NCI-H2171 treated with DMSO at 0.1 percent for 48 hours (cell line): ENCODE measurements around the gene UBE2QL1.

Experiments
- DNase-seq: peaks from one replicate; lab custom pipeline; 2025; lab: John Stamatoyannopoulos, UW

UBE2QL1 gene

DNA sequence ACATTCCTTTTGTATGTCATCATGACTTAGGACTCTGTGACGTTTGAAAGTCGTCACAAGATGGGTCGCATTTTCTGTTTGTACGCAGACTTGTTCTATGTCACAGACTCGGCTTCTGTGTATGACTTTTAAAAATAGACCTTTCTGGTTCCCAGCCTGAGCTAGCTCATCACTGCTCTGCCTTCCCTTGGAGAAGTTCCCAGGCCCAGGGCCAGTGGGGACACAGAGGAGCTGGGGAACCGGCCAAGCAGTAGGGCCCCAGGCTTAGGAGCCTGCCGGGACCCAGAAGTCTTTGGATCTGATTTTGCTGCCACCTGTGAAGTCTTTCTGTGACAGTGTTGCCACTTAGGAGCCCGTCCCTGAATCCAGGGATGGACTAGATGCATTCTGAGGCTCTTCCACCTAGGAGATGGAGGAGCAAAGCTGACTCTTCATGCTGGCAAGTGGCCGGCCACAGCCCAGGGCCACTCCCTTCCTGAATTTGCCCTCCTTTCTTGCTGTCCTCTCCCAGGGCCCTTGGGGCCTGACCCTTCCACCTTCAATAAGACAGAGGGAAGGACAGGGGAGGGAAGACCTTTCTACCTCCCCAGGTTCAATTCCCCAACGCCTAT lies 18.1 kb upstream of the UBE2QL1 start:
- no peak for DNase-seq

DNA sequence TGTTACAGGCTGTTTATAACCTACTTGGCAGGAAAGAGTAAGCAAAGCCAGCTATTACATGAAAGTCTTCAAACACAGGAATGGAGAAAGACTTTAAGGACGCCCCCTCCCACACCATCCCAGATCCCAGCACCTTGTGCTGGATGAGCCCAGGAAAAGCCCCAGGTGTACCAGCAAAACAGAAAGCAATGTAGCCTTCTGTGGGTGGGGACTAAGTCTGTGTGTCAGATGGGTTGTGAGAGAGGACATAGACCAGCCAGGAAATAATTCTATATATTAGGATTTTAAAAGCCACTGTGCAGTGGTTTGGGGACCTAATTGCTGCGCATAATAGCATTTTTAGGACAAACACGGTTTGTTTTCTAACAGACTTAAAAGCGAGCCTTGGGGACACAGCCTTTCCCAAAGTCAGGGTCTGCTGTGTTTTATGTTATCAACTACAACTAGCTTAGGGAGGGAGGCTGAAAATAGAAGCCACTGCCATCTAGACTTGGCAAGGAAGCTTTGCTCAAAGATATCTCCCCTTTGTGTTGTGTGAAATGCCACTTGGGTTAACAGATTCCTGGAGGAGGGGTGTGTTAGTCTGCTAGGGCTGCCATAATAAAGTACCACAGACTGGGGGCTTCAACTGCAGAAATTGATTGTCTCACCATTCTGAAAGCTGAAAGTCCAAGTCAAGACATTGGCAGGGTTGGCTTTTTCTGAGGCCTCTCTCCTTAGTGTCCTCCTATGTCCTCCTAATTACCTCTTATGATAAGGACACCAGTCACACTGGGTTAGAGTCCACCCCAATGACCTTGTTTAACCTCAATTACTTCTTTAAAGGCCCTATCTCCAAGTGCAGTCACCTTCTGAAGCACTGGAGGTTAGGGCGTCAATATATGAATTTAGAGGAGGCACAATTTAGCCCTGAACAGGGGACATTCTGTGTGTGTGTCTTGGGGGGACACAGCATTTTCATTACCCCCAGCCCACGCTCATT lies 17.2 kb upstream of the UBE2QL1 start:
- DNase-seq = no peak

DNA sequence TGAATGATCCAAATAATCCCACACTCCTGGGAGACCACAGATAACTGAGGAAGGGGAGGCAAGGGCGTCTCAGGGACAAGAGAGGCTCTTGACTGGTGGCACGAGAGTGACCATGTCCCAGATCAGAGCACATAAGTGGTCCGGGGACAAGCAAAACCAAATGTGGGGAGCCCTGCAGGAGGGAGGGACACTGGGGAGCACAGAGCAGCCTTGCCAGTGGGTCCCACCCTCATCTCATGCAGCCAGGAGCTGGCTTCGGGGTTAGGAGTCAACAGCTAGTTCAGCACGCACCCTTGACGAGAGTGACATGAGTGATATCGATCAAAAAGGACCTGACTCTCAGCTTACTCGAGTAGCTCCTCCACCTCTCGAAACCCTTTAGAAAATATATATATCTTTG lies 16.5 kb upstream of the UBE2QL1 start:
- DNase-seq = no peak

DNA sequence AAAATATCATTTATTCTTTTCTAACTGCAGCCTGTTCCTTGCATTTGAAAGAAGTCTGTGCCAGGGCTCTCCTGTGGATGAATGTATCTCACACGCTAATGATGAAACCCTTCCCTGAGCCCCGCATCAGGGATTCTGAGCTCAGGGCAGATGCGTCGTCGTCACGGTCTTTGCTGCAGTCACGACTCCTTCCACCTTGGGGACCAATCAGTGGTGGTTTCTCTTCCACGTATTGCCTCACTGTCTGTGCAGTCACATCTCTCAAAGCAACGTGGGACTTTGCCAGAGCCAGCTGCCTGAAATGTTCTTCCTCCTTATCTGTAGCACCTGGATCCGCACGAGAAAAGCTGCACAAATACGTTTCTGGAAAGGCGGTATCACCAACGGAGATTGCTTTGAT lies 13.9 kb upstream of the UBE2QL1 start:
- no peak for DNase-seq

DNA sequence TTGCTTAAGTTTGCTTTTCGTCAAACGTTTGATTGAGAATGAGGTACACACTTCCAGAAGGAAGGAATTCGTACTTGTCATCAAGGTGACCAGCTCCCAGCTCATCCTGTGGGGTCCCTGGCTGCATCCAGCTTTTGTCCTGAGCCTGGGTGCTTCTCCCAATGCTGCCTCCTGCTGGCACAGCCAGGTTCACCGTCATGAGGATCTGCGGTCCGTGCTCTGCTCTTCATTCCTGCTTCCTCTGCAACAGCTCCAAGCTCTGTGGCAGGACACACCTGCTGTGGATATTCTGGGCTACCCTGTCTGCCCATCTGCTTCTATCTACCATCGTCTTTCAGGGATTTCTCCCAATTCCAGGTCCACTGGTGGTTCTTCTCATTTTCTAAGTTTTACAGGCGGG lies 13.3 kb upstream of the UBE2QL1 start:
- no peak for DNase-seq

DNA sequence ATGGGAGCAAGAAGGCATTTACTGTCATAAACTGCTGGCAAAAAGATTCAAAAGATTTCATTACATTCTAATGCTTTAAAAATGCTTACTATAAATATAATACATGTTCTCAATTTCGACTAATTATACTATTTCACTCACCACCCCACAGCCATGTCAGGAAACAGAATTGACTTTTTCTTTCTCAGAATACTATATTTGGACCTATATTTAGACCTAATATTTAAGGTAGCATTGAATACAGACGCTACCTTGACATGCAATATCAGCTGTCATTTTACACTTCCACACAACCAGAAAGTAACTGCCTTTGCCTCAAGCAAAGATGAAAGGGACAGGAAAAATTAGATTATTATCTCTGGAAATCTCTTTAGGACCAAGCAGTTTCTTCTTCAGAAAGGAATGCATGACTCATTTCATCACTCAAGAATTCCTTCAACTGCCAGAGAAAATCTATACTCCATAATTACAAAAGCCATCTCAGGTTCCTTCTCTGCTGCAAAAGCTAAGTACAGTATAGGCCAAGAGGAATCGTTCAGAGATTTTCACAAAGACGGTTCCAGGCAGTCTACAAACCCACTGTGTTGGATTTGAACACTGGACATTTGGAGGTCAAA lies 11.8 kb upstream of the UBE2QL1 start:
- no peak for DNase-seq

DNA sequence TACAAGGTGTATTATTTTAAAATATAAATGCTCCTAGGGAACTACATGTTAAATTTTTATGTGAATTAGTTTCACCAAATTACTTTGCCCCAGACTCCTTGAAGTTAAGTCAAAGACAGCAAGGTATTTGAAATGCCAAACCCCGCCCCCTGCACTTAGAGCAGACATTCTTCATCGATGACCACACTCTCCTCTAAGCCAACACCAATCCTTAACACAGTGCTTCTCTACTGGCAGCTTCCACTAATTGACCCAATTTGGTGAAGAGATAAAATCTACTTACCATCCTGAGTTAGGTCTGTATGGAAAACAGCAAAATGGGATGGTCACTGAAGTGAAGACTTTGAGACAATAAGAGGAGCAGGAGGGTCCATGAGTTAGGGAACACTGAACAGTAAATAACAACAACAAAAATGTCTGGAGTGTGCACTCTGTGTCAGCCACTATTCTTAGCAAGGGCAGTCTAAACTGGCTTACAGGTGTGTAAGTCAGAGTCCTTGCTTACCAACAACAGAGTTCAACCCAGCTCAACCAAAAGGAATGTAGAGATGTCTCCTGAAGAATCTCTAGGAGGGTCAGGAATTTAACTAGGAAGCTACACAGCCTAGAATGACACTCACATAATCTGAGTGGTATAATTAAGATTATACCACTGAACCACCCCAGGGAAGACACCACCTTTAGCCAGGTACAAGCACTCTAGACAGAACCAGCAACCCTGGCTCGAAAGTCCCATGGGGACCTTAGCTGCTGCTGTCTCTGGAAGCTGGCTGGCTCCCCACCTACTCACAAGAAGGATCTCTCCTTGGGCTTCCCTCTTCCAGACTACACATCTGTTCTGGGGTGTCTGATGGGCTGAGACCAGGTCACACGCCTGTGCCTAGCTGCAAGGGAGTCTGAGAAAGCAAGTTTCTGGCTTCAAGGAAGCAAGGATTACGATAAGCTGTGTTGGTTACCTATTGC lies 8.8 kb upstream of the UBE2QL1 start:
- no peak for DNase-seq

DNA sequence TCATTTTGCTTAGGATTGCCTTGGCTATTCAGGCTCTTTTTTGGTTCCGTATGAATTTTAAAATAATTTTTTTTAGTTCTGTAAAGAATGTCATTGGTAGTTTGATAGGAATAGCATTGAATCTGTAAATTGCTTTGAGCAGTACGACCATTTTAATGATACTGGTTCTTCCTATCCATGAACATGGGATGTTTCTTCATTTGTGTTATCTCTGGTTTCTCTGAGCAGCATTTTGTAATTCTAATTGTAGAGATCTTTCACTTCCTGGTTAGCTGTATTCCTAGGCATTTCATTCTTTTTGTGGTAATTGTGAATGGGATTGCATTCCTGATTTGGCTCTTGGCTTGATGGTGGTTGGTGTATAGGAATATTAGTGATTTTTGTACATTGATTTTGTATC lies 6.3 kb upstream of the UBE2QL1 start:
- no peak for DNase-seq

DNA sequence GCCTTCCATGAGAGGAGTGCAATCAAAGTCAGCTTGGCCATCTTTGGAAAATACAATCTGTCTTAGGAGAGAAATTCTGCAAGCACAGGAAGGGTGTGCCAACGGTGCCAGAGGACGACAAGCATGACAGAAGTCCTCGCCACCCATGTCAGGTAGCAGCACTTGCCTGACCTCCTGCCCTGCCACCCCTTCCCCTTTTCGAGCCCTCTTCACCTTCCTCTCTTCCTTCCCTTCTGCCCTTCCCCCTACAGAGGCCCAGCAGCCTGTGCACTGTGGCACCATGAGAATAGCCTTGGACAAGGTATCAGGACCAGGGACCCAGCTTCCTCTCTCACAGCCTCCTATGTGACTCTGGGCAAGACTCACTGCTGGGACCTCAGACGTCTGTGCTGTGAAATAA lies 5.3 kb upstream of the UBE2QL1 start:
- DNase-seq = no peak

DNA sequence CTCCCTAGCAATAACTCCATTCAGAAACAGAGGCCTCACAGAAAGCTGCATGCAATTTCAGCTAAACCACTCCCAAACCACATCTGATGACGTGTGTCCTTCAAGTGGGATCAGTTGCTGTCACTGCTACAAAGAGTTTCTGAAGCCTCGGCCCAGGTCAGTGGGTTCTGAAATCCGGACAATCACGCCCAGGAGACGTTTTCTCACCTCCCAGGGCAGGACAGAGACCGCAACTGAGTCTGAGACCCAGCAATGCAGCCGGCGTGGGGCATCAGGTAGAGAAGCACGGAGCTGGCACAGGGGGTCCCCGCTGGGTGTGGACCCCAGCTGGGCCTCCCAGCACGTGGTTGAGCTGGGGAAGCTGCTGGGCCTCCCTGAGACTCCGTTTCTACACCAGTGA lies 2.6 kb upstream of the UBE2QL1 start:
- DNase-seq = no peak

DNA sequence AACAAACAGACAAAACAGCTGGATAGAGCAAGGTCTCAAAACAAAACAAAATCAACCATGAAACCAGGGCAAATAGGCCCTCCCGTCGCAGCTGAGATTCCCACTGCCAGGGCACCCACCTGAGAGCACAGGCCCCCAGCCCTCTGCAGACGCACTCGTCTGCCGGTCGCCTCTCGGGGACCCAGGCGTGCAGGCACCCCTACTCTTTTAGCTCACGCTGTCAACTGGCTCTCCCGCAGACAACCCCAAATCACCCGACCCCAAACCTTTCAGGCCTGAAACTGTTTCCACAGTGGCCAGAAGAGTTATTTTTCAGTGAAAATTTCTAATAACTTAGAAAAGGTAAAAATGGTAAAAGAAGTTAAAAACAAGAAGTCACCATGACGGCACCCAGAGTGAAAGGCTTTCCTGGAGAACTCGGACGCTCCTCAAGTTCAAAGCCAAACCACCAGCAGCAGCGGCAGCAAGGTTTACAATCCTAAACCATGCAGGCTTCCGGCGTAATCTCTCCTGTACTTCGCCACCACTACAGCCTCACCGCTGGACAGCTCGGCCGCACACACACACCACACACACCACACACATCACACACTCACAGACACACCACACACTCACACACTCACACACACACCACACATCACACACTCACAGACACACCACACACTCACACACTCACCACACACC lies 1.9 kb upstream of the UBE2QL1 start:
- DNase-seq = no peak

DNA sequence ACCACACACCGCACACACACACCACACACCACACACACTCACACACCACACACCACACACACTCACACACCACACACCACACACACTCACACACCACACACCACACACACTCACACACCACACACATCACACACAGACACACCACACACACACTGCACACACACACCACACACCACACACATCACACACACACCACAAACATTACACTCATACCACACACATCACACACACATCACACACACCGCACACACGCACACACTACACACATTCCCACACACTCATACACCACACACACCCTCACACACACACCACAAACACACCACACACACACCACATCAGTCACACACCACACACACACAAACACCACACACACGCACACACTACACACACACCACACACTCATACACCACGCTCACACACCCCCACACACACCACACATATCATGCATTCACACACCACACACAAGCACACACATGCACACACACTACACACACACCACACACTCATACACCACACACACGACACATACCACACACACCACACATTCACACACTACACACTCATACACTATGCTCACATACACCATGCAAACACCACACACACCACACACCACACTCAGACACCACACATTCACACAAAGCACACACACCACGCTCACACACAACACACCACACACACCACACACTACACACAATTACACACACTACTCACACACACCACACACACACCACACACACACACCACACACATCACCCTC lies 1.1 kb upstream of the UBE2QL1 start:
- no peak for DNase-seq

DNA sequence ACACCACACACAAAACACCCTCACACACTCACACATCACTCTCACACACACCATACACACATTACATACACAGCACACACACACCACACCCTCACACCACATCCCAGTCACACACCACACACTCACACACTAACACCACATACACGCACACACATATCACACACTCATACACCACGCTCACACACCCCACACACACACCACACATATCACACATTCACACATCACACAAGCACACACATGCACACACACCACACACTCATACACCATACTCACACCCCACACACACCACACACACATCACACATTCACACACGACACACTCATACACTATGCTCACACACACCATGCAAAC lies 543 bp upstream of the UBE2QL1 start:
- DNase-seq = no peak

DNA sequence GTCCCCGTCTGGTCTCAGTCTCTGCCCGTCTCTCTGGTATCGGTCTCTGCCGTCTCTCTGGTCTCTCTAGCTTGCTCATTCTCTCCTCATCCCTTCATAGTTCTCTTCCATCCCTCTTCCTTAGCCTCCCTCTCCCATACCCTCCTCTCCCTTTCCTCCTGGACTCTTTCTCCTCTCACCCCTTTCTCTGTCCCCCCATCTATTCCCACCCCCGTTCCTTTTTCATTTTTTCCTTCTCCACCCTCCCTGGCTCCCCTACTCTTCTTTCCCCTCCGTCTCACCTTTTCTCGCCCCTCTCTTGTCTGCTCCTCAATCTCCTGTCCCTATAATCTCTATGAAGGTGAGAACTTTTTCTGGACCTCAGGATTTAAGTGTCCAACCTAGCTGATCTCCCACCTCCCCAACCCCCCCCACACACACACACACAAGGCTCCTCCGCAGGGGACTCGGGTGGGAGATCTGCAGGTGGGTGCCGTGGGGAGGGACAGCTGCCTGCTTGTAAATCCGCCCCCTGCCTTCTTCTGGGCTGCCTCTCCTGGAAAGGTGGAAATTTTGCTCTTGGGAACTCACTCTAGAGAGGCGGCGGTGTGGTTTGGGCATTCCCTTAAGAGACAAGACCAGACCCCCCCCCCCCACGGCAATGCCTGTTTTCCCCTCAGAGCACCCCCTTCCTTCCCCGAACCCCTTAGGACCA lies 953 bp downstream of the UBE2QL1 start:
- DNase-seq = no peak

DNA sequence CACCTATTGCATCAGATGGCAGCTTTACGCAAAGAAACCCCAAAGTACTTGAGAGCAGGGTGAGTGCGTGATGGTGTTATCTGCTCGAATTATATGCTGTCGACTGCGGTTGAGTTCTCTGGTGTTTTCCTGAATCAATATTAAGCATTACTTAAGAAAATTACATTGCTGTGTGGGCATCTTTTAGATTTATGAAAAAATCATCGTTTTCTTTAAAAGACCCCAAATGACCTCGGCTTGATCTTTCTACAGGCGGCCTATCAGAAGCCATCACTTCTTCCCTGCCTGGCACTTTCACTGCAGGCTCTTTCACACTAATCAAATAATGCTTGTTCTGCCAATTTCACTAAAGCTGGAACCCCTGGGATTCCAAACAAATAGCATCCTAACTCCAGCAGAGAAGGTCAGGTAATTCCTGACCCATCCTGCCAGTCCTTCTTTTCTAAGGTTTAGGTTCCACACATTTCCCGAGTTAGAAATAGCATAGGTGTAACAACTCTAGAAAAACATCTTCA lies 1.7 kb downstream of the UBE2QL1 start:
- DNase-seq = no peak

DNA sequence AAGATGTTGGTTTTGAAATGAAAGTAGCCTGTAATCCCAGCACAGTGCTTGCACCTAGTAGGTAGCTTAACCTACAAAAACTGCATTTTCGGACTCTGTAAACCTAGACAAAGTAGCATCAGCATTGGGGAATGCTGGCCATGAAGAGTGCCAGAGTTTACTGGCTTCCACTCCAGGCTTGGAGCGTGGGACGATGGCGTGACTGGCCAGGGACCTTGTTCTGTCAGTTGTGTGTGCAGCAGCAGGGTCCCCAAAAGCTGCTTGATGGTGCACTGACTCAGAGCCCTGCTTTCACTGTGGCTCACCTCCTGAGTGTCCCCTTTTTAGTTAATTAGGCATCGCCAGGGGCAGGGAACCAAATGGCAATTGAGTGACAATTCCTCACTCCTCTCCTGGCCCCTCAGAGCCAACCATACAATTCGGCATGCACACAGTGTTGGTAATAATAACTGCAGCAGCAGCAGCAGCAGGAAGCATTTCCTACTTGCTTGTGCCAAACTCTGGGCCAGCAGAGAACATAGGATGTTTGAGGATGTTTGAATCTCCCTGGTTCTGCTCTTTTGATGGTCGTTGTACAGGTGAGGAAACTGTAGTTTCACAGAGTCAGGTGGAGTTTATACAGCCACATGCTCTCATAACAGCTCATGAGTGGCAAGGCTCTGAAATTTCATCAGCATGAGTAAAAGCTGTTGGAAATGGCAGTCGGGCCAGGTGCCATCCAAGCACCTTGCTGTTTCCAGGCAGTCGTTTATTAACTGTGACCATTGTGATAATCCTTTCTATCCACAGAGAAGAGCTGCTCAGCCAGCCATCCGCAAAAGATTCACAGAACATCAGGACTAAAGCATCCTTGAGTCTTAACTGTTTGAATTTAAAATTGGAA lies 4.2 kb downstream of the UBE2QL1 start:
- DNase-seq = no peak

DNA sequence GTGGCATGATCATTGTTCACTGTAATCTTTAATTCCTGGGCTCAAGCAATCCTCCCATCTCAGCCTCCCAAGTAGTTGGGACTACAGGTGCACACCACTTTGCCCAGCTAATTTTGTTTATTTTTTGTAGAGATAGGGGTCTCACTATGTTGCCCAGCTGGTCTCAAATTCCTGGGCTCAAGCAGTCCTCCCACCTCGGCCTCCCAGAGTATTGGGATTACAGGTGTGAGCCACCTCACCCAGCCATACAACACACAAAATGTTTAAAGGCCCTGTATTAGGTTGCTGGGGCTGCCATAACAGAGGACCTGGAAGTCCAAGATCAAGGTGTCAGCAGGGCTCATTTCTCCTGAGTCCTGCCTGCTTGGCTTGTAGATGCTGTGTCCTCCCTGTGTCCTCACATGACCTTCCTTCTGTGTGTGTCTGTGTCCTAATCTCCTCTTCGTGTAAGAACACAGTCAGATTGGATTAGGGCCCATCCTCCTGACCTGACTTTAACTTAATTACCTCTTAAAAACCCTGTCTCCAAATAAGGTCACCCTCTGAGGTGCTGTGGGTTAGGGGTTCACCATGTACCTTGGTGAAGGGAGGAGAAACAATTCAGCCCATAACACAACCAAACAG lies 5.4 kb downstream of the UBE2QL1 start:
- no peak for DNase-seq

DNA sequence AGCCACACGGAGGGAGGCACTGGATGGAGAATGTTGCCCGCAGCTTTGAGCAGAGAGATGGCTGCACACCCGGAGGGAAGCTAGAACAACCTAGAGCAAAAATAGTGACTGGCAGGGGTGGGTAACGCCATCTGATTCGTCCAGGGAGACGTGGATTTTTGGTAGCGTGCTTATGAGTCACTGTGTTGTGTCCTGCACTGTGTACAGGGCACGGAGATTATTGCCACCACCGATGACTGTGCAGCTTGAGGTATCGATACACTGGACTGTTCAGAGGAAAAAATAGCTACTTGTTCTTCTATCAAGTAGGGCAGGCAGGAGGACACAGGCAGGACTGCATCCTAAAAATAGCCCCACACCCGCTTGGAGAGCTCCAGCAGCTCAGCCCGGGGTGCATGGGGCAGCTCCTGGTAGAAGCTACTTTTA lies 6.0 kb downstream of the UBE2QL1 start:
- DNase-seq = no peak
